AG04450 (cell line): ENCODE data around the gene MS4A6A. TPM values are rescaled to one million over a fixed set of nuclear protein-coding genes. Genes with fewer than 3 reads are reported as not detected.

Experiments used
- CTCF ChIA-PET: fragments of 300-600, 350-600 bp; formaldehyde crosslinking; extraction: SDS; loops from one replicate; lab custom pipeline; 2022; ENCODE audit warnings: antibody characterized with exemption, inconsistent platforms; lab: Charles Lee
- POLR2A ChIA-PET: fragments of 350-600 bp; formaldehyde crosslinking; extraction: SDS; loops from one replicate; lab custom pipeline; 2021; ENCODE audit warnings: antibody characterized with exemption, inconsistent platforms; lab: Yijun Ruan, JAX
- DNase-seq: peaks from one replicate; pipeline ENCODE4 v3.0.0-alpha.2; 2011; ENCODE audit warnings: low read depth, low spot score
- H3K27ac ChIP-seq: one replicate; pipeline ENCODE4 v1.5.1; 2012; ENCODE audit warnings: low read depth, low read length, control low read depth
- H3K27me3 ChIP-seq: one replicate; pipeline ENCODE4 v1.6.0; 2012; ENCODE audit warnings: low read length; ENCODE audit not compliant: control insufficient read depth, insufficient read depth
- H3K4me3 ChIP-seq: 2 replicates; pipeline ENCODE4 v1.5.1; 2011; ENCODE audit warnings: mild to moderate bottlenecking, low read depth, low read length, control low read depth
- H3K9me3 ChIP-seq: 2 replicates; pipeline ENCODE4 v1.5.1; 2012; ENCODE audit warnings: low read length; ENCODE audit not compliant: control insufficient read depth, insufficient read depth
- CTCF ChIP-seq: IDR thresholded peaks from 2 replicates; pipeline ENCODE4 v1.5.1; 2011; ENCODE audit warnings: low read depth, low read length, control low read depth, inconsistent platforms
- polyA plus RNA-seq: library from polyadenylated mRNA; depleted of rRNA; stranded (reverse); fragments of >200 nt; gene quantifications from 2 replicates; pipeline ENCODE4 v1.2.3, GENCODE V29; 2011

The MS4A6A gene
- polyA plus RNA-seq, 1 experiment: not detected

DNA sequence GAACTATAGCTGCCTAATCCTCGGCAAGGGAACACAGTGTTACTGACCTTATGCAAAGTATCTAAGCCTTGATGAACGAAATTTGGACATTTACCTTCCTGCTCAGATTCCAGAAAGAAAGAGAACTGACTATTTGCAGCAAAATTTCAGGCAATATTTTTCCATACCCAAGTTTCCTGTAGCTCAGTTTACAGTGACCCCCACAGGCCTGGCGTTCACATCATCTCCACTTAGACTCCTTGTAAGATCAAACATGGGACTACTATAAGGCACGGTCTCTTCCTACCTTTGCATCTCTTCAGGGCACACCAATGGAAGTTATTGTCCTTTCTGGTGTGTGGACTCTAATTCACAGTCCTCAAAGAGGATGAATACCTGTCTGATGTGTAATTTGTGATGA is 21.1 kb downstream of the MS4A6A start:
- no peak for DNase-seq
- no peaks in the 10 kb centered on the region for H3K27me3 ChIP-seq
- no peak overlapping the region for H3K27ac ChIP-seq
- POLR2A ChIA-PET: no interaction called here
- H3K9me3 ChIP-seq: peaks cover 3% of the 10 kb centered on the region; the same call in 1 of the 2 replicates
- H3K4me3 ChIP-seq: no peak overlapping the region
- TF ChIP-seq CTCF: no peak
- CTCF ChIA-PET: no interaction called here

- Histone ChIP-seq H3K9me3 (peaks cover 3% of the 10 kb centered on the region; the same call in 1 of the 2 replicates), H3K27ac (no peak overlapping the region), H3K27me3 (no peaks in the 10 kb centered on the region), H3K4me3 (no peak overlapping the region)
- no peak for TF ChIP-seq CTCF
- POLR2A ChIA-PET: no interaction called here
- CTCF ChIA-PET: no interaction called here
- no peak for DNase-seq
Measured at GRCh38 chr11:60161107-60161506, 21.8 kb downstream of the MS4A6A start.

- no peak overlapping the region for H3K4me3 ChIP-seq
- no peak overlapping the region for H3K27ac ChIP-seq
- no peak for TF ChIP-seq CTCF
- DNase-seq: no peak
- no peaks in the 10 kb centered on the region for H3K27me3 ChIP-seq
- CTCF ChIA-PET: no interaction called here
- POLR2A ChIA-PET: no interaction called here
- peaks cover 3% of the 10 kb centered on the region; the same call in 1 of the 2 replicates for H3K9me3 ChIP-seq
Measured at GRCh38 chr11:60159868-60160267, 23.0 kb downstream of the MS4A6A start.

- no peak for DNase-seq
- no peaks in the 10 kb centered on the region for H3K27me3 ChIP-seq
- peaks cover 3% of the 10 kb centered on the region; the same call in 1 of the 2 replicates for H3K9me3 ChIP-seq
- POLR2A ChIA-PET: no interaction called here
- CTCF ChIA-PET: no interaction called here
- no peak overlapping the region for H3K4me3 ChIP-seq
- TF ChIP-seq CTCF: no peak
- no peak overlapping the region for H3K27ac ChIP-seq
Measured at GRCh38 chr11:60159284-60159683, 23.6 kb downstream of the MS4A6A start.

DNA sequence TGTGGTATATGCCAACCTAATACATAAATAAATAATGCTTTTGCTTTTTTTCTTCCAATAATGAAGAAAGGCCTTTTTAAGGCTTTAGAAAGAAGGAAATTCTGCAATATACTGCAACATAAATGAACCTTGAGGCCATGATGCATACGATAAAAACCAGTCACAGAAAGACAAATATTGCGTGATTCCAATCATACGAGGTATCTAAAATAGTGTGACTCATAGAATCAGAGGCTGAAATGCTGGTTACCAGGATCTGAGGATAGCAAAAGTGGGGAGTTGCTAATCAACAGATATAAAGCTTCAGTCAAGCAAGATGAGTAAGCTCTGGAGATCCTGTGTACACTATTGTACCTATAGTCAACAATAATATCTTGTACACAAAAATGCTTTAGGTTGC is 24.2 kb downstream of the MS4A6A start:
- DNase-seq: no peak
- ChIA-PET POLR2A (no interaction called here), CTCF (no interaction called here)
- Histone ChIP-seq H3K27ac (no peak overlapping the region), H3K4me3 (no peak overlapping the region), H3K9me3 (no peaks in the 10 kb centered on the region), H3K27me3 (no peaks in the 10 kb centered on the region)
- TF ChIP-seq CTCF: no peak
